Mesendoderm (in vitro differentiated cells): ENCODE data around the gene FAM170B.

Experiments used
- DNase-seq: peaks from one replicate; pipeline ENCODE4 v3.0.0; 2013
- H2AK5ac ChIP-seq: 2 replicates; pipeline ENCODE4 v1.6.1; 2013; ENCODE audit warnings: low read length, inconsistent platforms
- H2BK120ac ChIP-seq: 2 replicates; pipeline ENCODE4 v1.6.1; 2013; ENCODE audit warnings: low read depth, mild to moderate bottlenecking, low read length, moderate library complexity, mixed read lengths
- H2BK15ac ChIP-seq: replicated peaks from 2 replicates; pipeline ENCODE4 v1.6.1; 2013; ENCODE audit warnings: low read depth, mild to moderate bottlenecking, moderate library complexity
- H2BK5ac ChIP-seq: 2 replicates; pipeline ENCODE4 v1.6.1; 2013; ENCODE audit warnings: low read length, inconsistent platforms
- H3K18ac ChIP-seq: 2 replicates; pipeline ENCODE4 v1.6.1; 2013; ENCODE audit warnings: mild to moderate bottlenecking, low read length, mixed read lengths
- H3K23ac ChIP-seq: one replicate; pipeline ENCODE4 v1.6.1; 2013; ENCODE audit warnings: low read length
- H3K27ac ChIP-seq: 2 replicates; pipeline ENCODE4 v1.5.1; 2013; ENCODE audit warnings: low read depth, mild to moderate bottlenecking, inconsistent platforms, low read length, moderate library complexity
- H3K27me3 ChIP-seq: 2 replicates; pipeline ENCODE4 v1.6.1; 2013; ENCODE audit warnings: low read length, control low read depth, mild to moderate bottlenecking, inconsistent platforms; ENCODE audit not compliant: insufficient read depth, poor library complexity
- H3K36me3 ChIP-seq: 2 replicates; pipeline ENCODE4 v1.6.1; 2013; ENCODE audit warnings: low read length, inconsistent platforms; ENCODE audit not compliant: control insufficient read depth, insufficient read depth
- H3K4ac ChIP-seq: one replicate; pipeline ENCODE4 v1.6.1; 2013; ENCODE audit warnings: low read depth, mild to moderate bottlenecking, low read length, moderate library complexity
- H3K4me1 ChIP-seq: 2 replicates; pipeline ENCODE4 v1.6.1; 2013; ENCODE audit warnings: low read depth, low read length, inconsistent platforms; ENCODE audit not compliant: control insufficient read depth
- H3K4me2 ChIP-seq: 2 replicates; pipeline ENCODE4 v1.6.1; 2013; ENCODE audit warnings: low read length
- H3K4me3 ChIP-seq: 2 replicates; pipeline ENCODE4 v1.5.1; 2013; ENCODE audit warnings: mild to moderate bottlenecking, low read length
- H3K56ac ChIP-seq: one replicate; pipeline ENCODE4 v1.6.1; 2013; ENCODE audit warnings: low read length
- H3K79me1 ChIP-seq: 2 replicates; pipeline ENCODE4 v1.6.1; 2013; ENCODE audit warnings: low read length, inconsistent platforms
- H3K79me2 ChIP-seq: 2 replicates; pipeline ENCODE4 v1.6.1; 2013; ENCODE audit warnings: mild to moderate bottlenecking, low read length; ENCODE audit not compliant: control insufficient read depth, insufficient read depth
- H3K9ac ChIP-seq: 2 replicates; pipeline ENCODE4 v1.6.1; 2013; ENCODE audit warnings: low read length, inconsistent platforms
- H4K5ac ChIP-seq: one replicate; pipeline ENCODE4 v1.6.1; 2013; ENCODE audit warnings: low read length
- H4K8ac ChIP-seq: one replicate; pipeline ENCODE4 v1.6.1; 2013; ENCODE audit warnings: low read depth, mild to moderate bottlenecking, control low read depth, low read length, moderate library complexity
- WGBS: extraction: QIAGEN DNeasy Blood & Tissue Kit; methylation state at CpG from one replicate; pipeline ENCODE4 v1.1.7; 2013; ENCODE audit warnings: low lambda C conversion rate, missing lambda C conversion rate; ENCODE audit not compliant: insufficient coverage; ENCODE audit errors: extremely low coverage; 5-methylcytosine and 5-hydroxymethylcytosine counted together

The FAM170B gene

GRCh38 chr10:49094646-49095045, 39.2 kb downstream of the FAM170B start:
- H3K79me2 ChIP-seq: no peaks in the 10 kb centered on the region
- no peak overlapping the region for H2BK15ac ChIP-seq
- H2BK120ac ChIP-seq: no peak overlapping the region
- no peak overlapping the region for H3K23ac ChIP-seq
- H3K4me2 ChIP-seq: no peak overlapping the region
- no peaks in the 10 kb centered on the region for H3K79me1 ChIP-seq
- DNase-seq: no peak
- no peak overlapping the region for H3K4ac ChIP-seq
- no peak overlapping the region for H3K27ac ChIP-seq
- WGBS: no CpG with 5 or more reads among the region's 4 CpGs
- H3K4me3 ChIP-seq: no peak overlapping the region
- H2BK5ac ChIP-seq: no peak overlapping the region
- no peak overlapping the region for H4K5ac ChIP-seq
- H3K18ac ChIP-seq: no peak overlapping the region
- H3K56ac ChIP-seq: no peak overlapping the region
- H3K27me3 ChIP-seq: no peaks in the 10 kb centered on the region
- no peaks in the 10 kb centered on the region for H3K4me1 ChIP-seq
- no peak overlapping the region for H4K8ac ChIP-seq
- no peak overlapping the region for H2AK5ac ChIP-seq
- H3K36me3 ChIP-seq: no peaks in the 10 kb centered on the region
- H3K9ac ChIP-seq: no peak overlapping the region

- Histone ChIP-seq H3K18ac (no peak overlapping the region), H4K5ac (no peak overlapping the region), H3K79me1 (no peaks in the 10 kb centered on the region), H3K4me3 (no peak overlapping the region), H3K9ac (no peak overlapping the region), H3K4ac (no peak overlapping the region), H3K4me2 (no peak overlapping the region), H2BK5ac (no peak overlapping the region), H3K23ac (no peak overlapping the region), H3K79me2 (no peaks in the 10 kb centered on the region), H3K4me1 (no peaks in the 10 kb centered on the region), H3K36me3 (no peaks in the 10 kb centered on the region), H3K27me3 (no peaks in the 10 kb centered on the region), H4K8ac (no peak overlapping the region), H2BK120ac (no peak overlapping the region), H2BK15ac (no peak overlapping the region), H3K56ac (no peak overlapping the region), H2AK5ac (no peak overlapping the region), H3K27ac (no peak overlapping the region)
- no peak for DNase-seq
- WGBS: no CpG with 5 or more reads among the region's 10 CpGs
These were observed 39.9 kb downstream of the FAM170B start for GRCh38 chr10:49093922-49094321.

GRCh38 chr10:49092477-49092876, 41.3 kb downstream of the FAM170B start:
- H3K79me2 ChIP-seq: no peaks in the 10 kb centered on the region
- H3K4me3 ChIP-seq: no peak overlapping the region
- no peak overlapping the region for H3K18ac ChIP-seq
- H3K56ac ChIP-seq: no peak overlapping the region
- H3K36me3 ChIP-seq: no peaks in the 10 kb centered on the region
- no peak overlapping the region for H4K8ac ChIP-seq
- H3K4ac ChIP-seq: no peak overlapping the region
- no peak for DNase-seq
- no peak overlapping the region for H3K23ac ChIP-seq
- no peaks in the 10 kb centered on the region for H3K4me1 ChIP-seq
- H3K79me1 ChIP-seq: no peaks in the 10 kb centered on the region
- H3K27ac ChIP-seq: no peak overlapping the region
- no peaks in the 10 kb centered on the region for H3K27me3 ChIP-seq
- no peak overlapping the region for H2BK5ac ChIP-seq
- H4K5ac ChIP-seq: no peak overlapping the region
- no peak overlapping the region for H2BK120ac ChIP-seq
- no peak overlapping the region for H2BK15ac ChIP-seq
- H2AK5ac ChIP-seq: no peak overlapping the region
- WGBS: no CpG with 5 or more reads among the region's 11 CpGs
- no peak overlapping the region for H3K4me2 ChIP-seq
- no peak overlapping the region for H3K9ac ChIP-seq

- H3K36me3 ChIP-seq: no peaks in the 10 kb centered on the region
- H3K4ac ChIP-seq: no peak overlapping the region
- no peak for DNase-seq
- no peak overlapping the region for H3K4me3 ChIP-seq
- no peak overlapping the region for H2BK15ac ChIP-seq
- H2BK5ac ChIP-seq: no peak overlapping the region
- no peak overlapping the region for H4K5ac ChIP-seq
- H2BK120ac ChIP-seq: no peak overlapping the region
- no peak overlapping the region for H3K9ac ChIP-seq
- H3K27me3 ChIP-seq: no peaks in the 10 kb centered on the region
- H3K18ac ChIP-seq: no peak overlapping the region
- H2AK5ac ChIP-seq: no peak overlapping the region
- no peak overlapping the region for H3K4me2 ChIP-seq
- no peak overlapping the region for H3K56ac ChIP-seq
- H3K79me1 ChIP-seq: no peaks in the 10 kb centered on the region
- no peak overlapping the region for H3K27ac ChIP-seq
- H4K8ac ChIP-seq: no peak overlapping the region
- H3K4me1 ChIP-seq: no peaks in the 10 kb centered on the region
- H3K79me2 ChIP-seq: no peaks in the 10 kb centered on the region
- no CpG with 5 or more reads among the region's 13 CpGs for WGBS
- H3K23ac ChIP-seq: no peak overlapping the region
These were observed 42.2 kb downstream of the FAM170B start for GRCh38 chr10:49091450-49092210.

- Histone ChIP-seq H2BK120ac (no peak overlapping the region), H3K9ac (no peak overlapping the region), H4K5ac (no peak overlapping the region), H3K4me2 (no peak overlapping the region), H2AK5ac (no peak overlapping the region), H3K79me2 (no peaks in the 10 kb centered on the region), H3K79me1 (no peaks in the 10 kb centered on the region), H3K4me1 (no peaks in the 10 kb centered on the region), H3K4ac (no peak overlapping the region), H2BK5ac (no peak overlapping the region), H3K56ac (no peak overlapping the region), H3K36me3 (no peaks in the 10 kb centered on the region), H2BK15ac (no peak overlapping the region), H3K18ac (no peak overlapping the region), H3K27ac (no peak overlapping the region), H4K8ac (no peak overlapping the region), H3K27me3 (no peaks in the 10 kb centered on the region), H3K23ac (no peak overlapping the region), H3K4me3 (no peak overlapping the region)
- no peak for DNase-seq
- WGBS: no CpG with 5 or more reads among the region's 6 CpGs
These were observed 43.0 kb downstream of the FAM170B start for GRCh38 chr10:49090696-49091380.
